HG02840 (cell line): Measurements from ENCODE around the gene PCYT1B.
A peak's percentile ranks its signal among the peaks of the same experiment; 100 is the strongest.
"Not testable (repeated sequence)": the region's sequence is repeated elsewhere in the genome, so short reads cannot be mapped to it uniquely, and the experiment has no call there.

Experiments used
- ATAC-seq: cut with Tn5 transposase; IDR thresholded peaks from one replicate; pipeline ENCODE4 v1.9.1; 2021; ENCODE audit warnings: mild to moderate bottlenecking, moderate library complexity, moderate number of reproducible peaks; ENCODE audit not compliant: unreplicated experiment, low FRiP score

Gene PCYT1B

DNA sequence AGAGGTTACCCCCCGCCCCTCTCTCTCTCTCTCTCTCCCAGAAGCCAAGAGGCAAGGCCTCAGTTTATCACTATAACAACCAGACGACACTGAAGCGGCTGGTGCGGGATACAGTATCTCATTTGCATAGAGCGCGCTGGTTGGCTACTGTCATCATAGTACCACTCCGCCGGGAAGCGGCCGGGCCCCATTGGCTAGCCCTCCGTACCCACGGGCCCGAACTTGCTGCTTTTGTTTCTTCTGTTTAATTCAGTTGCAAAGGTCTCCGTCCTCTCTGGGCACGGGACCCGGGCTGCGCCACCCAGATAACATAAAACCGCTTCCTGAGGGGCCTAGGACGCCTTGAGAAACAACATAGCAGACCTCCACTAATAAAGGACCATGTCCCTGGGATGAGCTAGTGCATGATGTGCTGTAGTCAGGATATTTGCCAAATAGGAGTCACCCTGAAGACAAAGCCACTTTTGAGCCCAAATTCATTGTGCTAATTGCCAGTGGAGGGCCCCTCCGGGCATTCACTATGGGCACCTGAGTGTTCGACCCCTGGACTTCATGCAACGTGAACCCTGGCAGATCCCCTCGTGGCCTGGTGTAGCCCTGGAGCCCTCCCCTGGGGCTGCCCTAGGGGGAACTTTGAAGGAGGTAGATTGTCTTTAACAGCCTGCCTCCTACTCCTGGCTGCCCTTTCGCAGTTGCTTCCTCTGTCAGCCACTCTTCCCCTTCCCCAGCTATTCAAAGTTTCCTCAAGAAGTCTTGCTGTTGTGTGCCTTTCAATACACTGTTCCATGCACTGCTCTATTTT is at the start of gene PCYT1B:
Gene PCYT1B (minus strand): TSS at position 91 of the 802 bp plus-strand sequence. CDS start 242 bp downstream, outside the sequence.
- no peak for ATAC-seq

- ATAC-seq = no peak
Measured at GRCh38 chrX:24696294-24696693, 49.1 kb upstream of the PCYT1B start.

DNA sequence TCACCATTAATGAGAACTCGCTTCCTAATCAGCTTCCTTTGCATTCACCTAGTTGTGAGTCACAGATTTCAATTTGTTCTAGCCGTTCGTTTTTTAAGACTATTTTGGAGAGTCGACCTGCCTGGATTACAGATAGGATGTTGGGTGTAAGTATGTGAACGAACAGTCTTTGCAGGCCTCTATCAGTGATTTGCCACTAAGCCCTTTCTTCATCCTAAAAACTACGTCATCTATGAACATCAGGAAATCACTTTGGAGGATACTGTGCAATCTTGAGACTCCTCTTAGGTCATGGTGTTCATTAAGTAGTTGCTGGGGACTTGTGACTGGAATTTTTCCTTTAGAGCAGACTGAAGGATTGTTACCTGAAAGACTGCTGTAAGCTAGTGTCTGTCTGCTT is 47.7 kb upstream of the PCYT1B start:
- no peak for ATAC-seq

- peak; percentile 96 for ATAC-seq
Measured at GRCh38 chrX:24693453-24694202, 46.5 kb upstream of the PCYT1B start, which contains the start of gene POLA1. POLA1 (plus strand) TSS chrX:24693918; CDS start chrX:24693962, 44 bp downstream.

GRCh38 chrX:24692305-24692704 is 45.2 kb upstream of the PCYT1B start:
- no peak for ATAC-seq

DNA sequence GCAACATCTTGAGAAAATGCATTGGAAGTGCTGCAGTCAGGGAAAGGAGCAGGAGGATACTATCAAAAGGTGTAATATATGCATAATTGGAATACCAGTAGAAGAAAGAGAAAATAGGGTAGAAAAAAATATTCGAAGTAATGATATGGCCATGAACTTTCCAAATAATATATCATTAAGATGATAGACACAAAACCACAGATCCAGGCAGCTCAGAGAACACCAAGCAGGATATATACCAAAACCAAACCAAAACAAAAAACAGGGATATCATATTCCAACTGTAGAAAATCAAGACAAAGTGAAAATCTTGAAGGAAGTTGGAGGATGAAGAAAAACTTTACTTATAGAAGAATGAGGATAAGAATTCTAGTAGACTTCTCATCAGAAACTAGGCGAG is 36.9 kb upstream of the PCYT1B start:
- no peak for ATAC-seq

DNA sequence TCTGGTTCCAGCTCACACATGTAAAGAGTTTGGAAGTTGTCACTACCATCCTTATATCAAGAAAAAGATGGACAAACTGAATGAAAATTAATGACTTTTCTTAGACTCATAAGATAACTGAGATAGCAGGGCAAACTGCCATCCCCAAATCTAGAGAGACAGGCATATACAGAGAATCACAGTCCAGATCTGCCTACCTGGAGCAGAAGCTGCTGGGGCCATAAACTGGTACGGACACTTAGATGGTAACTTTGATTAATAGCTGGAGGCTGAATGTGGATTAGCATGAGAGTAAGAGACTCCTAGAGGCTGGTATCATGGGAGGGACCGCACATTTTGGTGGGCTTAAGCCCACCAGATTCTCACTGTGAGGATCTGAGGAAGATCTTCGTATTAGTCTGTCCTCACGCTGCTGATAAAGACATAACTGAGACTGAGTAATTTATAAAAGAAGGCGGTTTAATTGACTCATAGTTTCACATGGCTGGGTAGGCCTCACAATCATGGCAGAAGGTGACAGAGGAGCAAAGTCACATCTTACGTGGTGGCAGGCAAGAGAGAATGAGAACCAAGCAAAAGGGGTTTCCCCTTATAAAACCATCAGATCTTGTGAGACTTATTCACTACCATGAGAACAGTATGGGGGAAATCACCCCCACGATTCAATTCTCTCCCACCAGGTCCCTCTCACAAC is 35.7 kb upstream of the PCYT1B start:
- no peak for ATAC-seq

DNA sequence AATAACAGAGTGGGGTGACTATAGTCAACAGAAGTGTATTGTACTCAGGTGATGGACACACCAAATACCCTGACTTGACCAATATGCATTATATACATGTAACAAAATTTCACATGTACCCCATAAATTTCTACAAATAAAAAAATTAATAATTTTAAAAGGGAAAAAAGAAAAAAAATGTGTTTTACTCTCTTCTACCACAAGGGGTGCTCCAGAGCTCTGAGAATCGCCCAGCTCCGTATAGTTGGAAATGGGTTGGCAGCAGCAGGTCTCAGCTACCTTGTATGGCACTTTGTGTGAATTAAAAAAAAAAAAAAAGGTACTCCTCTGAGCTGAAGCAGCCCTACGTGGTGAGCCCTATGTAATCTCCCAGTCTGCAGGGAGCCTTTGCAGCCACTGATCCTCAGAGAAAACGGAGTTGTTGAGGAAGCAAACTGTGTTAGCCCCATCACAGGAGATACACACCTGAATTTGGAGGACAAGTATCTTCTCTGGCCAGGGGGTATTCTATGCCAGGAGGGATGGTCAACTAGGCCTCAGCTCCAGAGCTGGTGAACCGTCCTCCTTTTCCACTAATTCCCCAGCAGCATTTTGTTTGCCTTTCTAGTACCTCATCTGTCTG is 29.4 kb upstream of the PCYT1B start:
- no peak for ATAC-seq

- no peak for ATAC-seq
Measured at GRCh38 chrX:24673424-24673823, 26.3 kb upstream of the PCYT1B start.

- no peak for ATAC-seq
Measured at GRCh38 chrX:24672701-24673190, 25.6 kb upstream of the PCYT1B start.

- ATAC-seq = no peak
Measured at GRCh38 chrX:24668111-24668510, 21.0 kb upstream of the PCYT1B start.

DNA sequence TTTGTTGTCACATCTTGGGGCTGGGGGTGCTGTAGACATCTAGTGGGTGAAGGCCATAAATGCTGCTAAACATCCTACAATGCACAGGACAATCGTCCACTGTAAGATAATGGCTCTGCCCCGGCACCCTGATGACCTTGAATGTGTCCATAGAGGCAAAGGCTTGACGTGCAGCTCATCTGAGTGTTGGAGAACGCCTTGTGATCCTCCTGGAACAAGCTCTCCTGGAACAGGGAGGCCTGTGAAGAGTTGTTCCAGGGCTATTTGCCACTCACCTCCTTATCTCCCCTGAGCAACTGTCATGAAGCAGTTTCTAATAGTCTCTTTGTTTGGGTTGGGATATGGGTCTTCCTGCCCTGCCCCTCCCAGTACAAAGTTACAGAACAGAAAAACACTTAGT is 15.2 kb upstream of the PCYT1B start:
- ATAC-seq = no peak

- no peak for ATAC-seq
Measured at GRCh38 chrX:24661292-24661691, 14.1 kb upstream of the PCYT1B start.

- ATAC-seq = no peak
Measured at GRCh38 chrX:24659646-24660045, 12.5 kb upstream of the PCYT1B start.

- no peak for ATAC-seq
Measured at GRCh38 chrX:24659106-24659505, 12.0 kb upstream of the PCYT1B start.

DNA sequence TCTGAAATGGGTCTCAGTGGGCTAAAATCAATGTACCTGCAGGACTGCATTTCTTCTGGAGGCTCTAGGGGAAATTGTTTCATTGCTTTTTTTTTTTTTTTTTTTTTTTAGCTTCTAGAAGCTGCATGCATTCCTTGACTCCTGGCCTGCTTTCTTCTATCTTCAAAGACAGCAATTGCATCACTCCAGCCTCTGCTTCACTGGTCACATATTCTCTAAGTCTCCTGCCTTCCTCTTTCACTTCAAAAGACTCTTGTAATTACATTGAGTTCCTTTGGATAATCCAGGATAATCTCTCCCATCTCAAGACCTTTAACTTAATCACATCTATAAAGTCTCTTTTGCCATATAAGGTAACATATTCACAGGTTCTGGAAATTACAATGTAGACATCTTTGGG is 11.3 kb upstream of the PCYT1B start:
- no peak for ATAC-seq

DNA sequence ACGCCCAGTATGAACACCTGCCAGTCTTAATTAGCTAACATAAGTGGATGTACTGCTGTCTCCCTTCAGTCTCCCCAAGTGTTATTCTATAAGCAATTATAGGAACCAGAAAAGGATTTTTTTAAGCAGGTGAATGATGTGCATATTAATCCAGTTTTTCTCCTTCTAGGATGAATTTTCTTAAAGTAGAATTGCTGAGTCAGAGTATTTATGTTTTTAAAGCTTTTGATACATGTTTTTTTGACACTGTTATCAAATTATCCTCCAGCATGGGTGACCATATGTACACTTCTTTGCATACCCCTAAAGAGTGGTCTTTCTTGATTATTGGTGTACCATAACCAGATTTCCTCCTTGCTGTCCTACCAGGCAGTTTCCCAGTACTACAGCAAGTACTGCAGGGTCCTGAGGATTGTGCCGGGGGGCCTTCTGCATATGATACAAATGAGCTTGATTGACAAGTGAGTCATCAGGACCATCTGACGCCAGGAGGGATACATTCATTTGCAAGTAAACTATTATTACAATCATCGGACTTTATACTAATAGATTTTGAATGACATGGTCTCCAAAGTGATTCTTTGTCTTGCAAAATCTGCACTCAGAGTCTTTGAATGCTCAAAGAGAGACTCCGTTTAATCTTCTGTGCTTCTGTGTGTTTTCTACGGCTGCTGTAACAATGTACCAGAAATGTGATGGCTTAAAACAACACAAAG is 10.7 kb upstream of the PCYT1B start:
- ATAC-seq = no peak

GRCh38 chrX:24655679-24656078 is 8.5 kb upstream of the PCYT1B start:
- ATAC-seq = not testable (repeated sequence)

DNA sequence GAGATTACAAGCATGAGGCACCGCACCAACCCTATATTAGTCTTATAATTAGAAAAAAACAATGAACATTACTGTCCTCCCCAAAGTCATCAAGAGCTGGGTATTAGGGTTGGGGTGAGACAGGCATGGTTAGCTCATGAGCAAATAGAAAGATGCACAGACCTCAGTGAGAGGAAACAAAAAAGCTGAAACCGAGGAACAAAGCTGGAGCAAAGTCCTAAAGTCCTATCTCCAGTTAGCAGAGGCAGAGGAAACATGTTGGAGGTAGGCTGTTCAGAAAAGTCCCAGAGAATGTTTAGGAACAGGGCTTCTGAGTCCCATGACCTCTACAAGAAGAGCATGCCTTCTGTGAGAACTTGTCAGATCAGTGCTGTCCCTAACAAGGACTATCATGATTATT is 4.6 kb upstream of the PCYT1B start:
- no peak for ATAC-seq

DNA sequence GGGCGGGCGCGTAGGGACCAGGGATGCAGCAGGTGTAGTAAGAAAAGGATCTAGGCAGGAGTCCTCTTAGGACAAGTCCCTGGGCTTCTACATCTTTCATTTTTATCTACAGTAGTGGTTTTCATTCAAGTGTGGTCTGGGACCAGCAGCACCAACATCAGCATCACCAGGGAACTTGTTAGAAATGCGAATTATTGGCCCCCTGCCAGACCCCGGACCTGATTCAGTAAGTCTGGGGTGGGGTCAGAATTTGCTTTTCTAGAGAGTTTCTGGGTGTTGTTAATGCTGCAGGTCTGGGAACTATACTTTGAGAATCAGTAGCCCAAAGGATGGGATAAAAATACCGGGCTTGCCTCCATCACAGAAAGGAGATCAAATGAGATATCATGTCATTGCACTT is 1.3 kb upstream of the PCYT1B start:
- no peak for ATAC-seq
